ENCODE measurements around the gene C3AR1.
"Not testable (repeated sequence)": the region's sequence is repeated elsewhere in the genome, so short reads cannot be mapped to it uniquely, and the experiment has no call there.

C3AR1 gene

GRCh38 chr12:8065991-8066594 is at the start of gene C3AR1:
C3AR1 (minus strand) TSS chr12:8066359; CDS start chr12:8060185, 6,174 bp downstream.
- TF ChIP-seq ZFP3 (CRISPR knock-in tag; IDR thresholded peaks at IDR 0.05) (peak; percentile 87), PPARA (CRISPR knock-in tag; IDR thresholded peaks at IDR 0.05; ENCODE audit: borderline replicate concordance) (no peak), RARB (CRISPR knock-in tag; IDR thresholded peaks at IDR 0.05) (no peak), SNAI2 (CRISPR knock-in tag; IDR thresholded peaks at IDR 0.05) (no peak)
- TF ChIP-seq, protein P1, sequence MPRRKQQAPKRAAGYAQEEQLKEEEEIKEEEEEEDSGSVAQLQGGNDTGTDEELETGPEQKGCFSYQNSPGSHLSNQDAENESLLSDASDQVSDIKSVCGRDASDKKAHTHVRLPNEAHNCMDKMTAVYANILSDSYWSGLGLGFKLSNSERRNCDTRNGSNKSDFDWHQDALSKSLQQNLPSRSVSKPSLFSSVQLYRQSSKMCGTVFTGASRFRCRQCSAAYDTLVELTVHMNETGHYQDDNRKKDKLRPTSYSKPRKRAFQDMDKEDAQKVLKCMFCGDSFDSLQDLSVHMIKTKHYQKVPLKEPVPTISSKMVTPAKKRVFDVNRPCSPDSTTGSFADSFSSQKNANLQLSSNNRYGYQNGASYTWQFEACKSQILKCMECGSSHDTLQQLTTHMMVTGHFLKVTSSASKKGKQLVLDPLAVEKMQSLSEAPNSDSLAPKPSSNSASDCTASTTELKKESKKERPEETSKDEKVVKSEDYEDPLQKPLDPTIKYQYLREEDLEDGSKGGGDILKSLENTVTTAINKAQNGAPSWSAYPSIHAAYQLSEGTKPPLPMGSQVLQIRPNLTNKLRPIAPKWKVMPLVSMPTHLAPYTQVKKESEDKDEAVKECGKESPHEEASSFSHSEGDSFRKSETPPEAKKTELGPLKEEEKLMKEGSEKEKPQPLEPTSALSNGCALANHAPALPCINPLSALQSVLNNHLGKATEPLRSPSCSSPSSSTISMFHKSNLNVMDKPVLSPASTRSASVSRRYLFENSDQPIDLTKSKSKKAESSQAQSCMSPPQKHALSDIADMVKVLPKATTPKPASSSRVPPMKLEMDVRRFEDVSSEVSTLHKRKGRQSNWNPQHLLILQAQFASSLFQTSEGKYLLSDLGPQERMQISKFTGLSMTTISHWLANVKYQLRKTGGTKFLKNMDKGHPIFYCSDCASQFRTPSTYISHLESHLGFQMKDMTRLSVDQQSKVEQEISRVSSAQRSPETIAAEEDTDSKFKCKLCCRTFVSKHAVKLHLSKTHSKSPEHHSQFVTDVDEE (CRISPR knock-in tag; IDR thresholded peaks at IDR 0.05), result no peak
- ATAC-seq, result peak; percentile 90

DNA sequence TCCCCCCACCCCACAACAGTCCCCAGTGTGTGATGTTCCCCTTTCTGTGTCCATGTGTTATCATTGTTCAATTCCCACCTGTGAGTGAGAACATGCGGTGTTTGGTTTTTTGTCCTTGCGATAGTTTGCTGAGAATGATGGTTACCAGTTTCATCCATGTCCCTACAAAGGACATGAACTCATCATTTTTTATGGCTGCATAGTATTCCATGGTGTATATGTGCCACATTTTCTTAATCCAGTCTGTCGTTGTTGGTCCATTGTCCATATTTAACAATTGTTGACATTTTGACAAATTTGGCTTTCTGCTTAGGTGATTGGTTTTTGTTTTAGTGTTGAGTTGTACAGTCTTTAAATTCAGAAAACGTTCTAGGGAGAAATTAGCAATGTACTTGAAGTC is 47.0 kb upstream of the C3AR1 start:
- ATAC-seq, result not testable (repeated sequence)

DNA sequence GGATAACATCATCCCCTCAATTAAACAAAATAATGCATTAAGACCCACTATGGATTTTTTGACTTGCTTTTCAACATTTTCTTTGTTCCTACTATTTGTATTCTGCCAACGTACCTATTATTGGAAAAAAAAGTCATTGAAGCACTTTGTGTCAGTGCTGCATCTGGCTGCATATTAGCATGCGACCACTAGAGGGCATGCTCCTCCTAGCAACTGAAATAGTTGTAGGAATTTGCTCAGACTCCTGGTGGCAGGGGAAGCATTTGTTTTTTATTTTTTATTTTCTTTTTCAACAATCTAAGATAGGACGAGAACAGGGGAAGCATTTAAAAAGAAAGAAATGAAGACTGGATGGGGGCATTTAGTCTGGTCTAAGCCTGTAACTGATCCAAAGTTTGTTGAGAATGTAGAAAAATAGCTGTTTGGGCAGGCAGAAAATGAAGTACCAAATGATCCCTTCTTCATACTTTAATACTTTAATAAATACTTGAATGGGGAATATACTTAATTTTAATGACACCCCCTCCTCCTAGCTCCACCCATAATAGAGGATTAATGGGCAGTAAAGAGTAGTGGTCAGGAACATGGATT is 42.7 kb upstream of the C3AR1 start:
- TF ChIP-seq TOX (CRISPR knock-in tag; IDR thresholded peaks at IDR 0.05; ENCODE audit: borderline replicate concordance) (no peak), ZNF70 (CRISPR knock-in tag; IDR thresholded peaks at IDR 0.05) (no peak), ZNF8 (CRISPR knock-in tag; IDR thresholded peaks at IDR 0.05) (no peak), SNAI2 (CRISPR knock-in tag; IDR thresholded peaks at IDR 0.05) (no peak), PATZ1 (CRISPR knock-in tag; IDR thresholded peaks at IDR 0.05; ENCODE audit: borderline replicate concordance) (no peak), TCF4 (CRISPR knock-in tag; IDR thresholded peaks at IDR 0.05; ENCODE audit: borderline replicate concordance) (no peak)
- TF ChIP-seq, protein P1 (CRISPR knock-in tag; IDR thresholded peaks at IDR 0.05), result no peak
- peak; percentile 92 for ATAC-seq

DNA sequence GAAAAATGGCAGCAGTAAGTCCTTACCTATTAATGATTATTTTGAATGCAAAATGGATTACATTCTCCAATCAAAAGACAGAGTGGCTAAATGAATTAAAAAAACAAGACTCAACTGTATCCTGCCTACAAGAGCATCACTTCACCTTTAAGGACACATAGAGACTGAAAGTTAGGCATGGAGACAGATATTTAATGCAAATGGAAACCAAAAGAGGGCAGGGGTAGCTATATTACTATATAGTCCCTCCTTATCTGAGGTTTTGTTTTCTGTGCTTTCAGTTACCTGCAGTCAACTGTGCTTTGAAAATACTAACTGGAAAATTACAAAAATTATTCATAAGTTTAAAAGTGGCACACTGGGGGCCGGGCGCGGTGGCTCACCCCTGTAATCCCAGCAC is 33.1 kb upstream of the C3AR1 start:
- TF ChIP-seq TOX (CRISPR knock-in tag; IDR thresholded peaks at IDR 0.05; ENCODE audit: borderline replicate concordance) (no peak), ZFP30 (CRISPR knock-in tag; IDR thresholded peaks at IDR 0.05) (no peak), BACH2 (CRISPR knock-in tag; IDR thresholded peaks at IDR 0.05; ENCODE audit: borderline replicate concordance) (no peak), ISL1 (CRISPR knock-in tag; IDR thresholded peaks at IDR 0.05) (no peak), ZNF8 (CRISPR knock-in tag; IDR thresholded peaks at IDR 0.05) (no peak), TCF4 (CRISPR knock-in tag; IDR thresholded peaks at IDR 0.05; ENCODE audit: borderline replicate concordance) (no peak), OSR1 (CRISPR knock-in tag; IDR thresholded peaks at IDR 0.05) (no peak), ARNTL (CRISPR knock-in tag; IDR thresholded peaks at IDR 0.05; ENCODE audit: borderline replicate concordance, low read depth) (no peak), CSRNP3 (CRISPR knock-in tag; IDR thresholded peaks at IDR 0.05) (no peak), ESRRG (CRISPR knock-in tag; IDR thresholded peaks at IDR 0.05) (no peak), CSDC2 (CRISPR knock-in tag; IDR thresholded peaks at IDR 0.05) (no peak), PPARA (CRISPR knock-in tag; IDR thresholded peaks at IDR 0.05; ENCODE audit: borderline replicate concordance) (no peak), PATZ1 (CRISPR knock-in tag; IDR thresholded peaks at IDR 0.05; ENCODE audit: borderline replicate concordance) (no peak)
- TF ChIP-seq, protein P2, sequence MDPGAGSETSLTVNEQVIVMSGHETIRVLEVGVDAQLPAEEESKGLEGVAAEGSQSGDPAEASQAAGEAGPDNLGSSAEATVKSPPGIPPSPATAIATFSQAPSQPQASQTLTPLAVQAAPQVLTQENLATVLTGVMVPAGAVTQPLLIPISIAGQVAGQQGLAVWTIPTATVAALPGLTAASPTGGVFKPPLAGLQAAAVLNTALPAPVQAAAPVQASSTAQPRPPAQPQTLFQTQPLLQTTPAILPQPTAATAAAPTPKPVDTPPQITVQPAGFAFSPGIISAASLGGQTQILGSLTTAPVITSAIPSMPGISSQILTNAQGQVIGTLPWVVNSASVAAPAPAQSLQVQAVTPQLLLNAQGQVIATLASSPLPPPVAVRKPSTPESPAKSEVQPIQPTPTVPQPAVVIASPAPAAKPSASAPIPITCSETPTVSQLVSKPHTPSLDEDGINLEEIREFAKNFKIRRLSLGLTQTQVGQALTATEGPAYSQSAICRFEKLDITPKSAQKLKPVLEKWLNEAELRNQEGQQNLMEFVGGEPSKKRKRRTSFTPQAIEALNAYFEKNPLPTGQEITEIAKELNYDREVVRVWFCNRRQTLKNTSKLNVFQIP (CRISPR knock-in tag; IDR thresholded peaks at IDR 0.05; ENCODE audit: borderline replicate concordance, low read depth), result no peak
- ATAC-seq, result no peak

Measured in SK-N-SH treated with all-trans-retinoic acid at 6 μM for 48 hours (cell line).